ENCODE data around the gene TAS2R14. TPM values are rescaled to one million over a fixed set of nuclear protein-coding genes. Genes with fewer than 3 reads are reported as not detected.

Gene TAS2R14
- total RNA-seq, 1 experiment from 2014 or later = 1.3 TPM

DNA sequence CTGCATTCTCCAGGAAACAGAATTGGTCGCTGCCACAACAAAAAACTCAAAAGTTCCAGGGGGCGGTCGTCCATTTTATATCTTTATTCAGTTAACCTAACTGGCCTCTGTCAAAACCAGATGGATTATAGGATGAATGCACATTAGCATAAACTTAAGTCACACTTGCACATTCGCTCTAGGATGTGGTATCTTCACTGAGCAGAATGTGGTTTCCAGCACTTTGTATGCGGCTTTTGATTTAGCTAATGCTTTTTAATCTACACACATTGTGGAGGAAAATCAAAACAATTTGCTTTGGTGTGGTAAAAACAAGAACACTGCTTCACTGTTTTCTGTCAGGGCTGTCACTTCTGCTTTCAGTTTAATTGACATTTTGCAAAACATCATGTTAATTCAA lies 43.2 kb upstream of the TAS2R14 start (continued):
- no peak for TF ChIP-seq NFATC4 (CRISPR knock-in tag; IDR thresholded peaks at IDR 0.05)
- TF ChIP-seq, protein P1, sequence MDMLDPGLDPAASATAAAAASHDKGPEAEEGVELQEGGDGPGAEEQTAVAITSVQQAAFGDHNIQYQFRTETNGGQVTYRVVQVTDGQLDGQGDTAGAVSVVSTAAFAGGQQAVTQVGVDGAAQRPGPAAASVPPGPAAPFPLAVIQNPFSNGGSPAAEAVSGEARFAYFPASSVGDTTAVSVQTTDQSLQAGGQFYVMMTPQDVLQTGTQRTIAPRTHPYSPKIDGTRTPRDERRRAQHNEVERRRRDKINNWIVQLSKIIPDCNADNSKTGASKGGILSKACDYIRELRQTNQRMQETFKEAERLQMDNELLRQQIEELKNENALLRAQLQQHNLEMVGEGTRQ (CRISPR knock-in tag; IDR thresholded peaks at IDR 0.05) = no peak
- TF ChIP-seq, protein P2, sequence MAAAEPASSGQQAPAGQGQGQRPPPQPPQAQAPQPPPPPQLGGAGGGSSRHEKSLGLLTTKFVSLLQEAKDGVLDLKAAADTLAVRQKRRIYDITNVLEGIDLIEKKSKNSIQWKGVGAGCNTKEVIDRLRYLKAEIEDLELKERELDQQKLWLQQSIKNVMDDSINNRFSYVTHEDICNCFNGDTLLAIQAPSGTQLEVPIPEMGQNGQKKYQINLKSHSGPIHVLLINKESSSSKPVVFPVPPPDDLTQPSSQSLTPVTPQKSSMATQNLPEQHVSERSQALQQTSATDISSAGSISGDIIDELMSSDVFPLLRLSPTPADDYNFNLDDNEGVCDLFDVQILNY (CRISPR knock-in tag; IDR thresholded peaks at IDR 0.05) = no peak
- TF ChIP-seq, protein P3, sequence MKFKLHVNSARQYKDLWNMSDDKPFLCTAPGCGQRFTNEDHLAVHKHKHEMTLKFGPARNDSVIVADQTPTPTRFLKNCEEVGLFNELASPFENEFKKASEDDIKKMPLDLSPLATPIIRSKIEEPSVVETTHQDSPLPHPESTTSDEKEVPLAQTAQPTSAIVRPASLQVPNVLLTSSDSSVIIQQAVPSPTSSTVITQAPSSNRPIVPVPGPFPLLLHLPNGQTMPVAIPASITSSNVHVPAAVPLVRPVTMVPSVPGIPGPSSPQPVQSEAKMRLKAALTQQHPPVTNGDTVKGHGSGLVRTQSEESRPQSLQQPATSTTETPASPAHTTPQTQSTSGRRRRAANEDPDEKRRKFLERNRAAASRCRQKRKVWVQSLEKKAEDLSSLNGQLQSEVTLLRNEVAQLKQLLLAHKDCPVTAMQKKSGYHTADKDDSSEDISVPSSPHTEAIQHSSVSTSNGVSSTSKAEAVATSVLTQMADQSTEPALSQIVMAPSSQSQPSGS (CRISPR knock-in tag; IDR thresholded peaks at IDR 0.05; ENCODE audit: borderline replicate concordance, low read depth) = no peak
- TF ChIP-seq SMAD4 (CRISPR knock-in tag; IDR thresholded peaks at IDR 0.05) = no peak
- TF ChIP-seq, protein P4, sequence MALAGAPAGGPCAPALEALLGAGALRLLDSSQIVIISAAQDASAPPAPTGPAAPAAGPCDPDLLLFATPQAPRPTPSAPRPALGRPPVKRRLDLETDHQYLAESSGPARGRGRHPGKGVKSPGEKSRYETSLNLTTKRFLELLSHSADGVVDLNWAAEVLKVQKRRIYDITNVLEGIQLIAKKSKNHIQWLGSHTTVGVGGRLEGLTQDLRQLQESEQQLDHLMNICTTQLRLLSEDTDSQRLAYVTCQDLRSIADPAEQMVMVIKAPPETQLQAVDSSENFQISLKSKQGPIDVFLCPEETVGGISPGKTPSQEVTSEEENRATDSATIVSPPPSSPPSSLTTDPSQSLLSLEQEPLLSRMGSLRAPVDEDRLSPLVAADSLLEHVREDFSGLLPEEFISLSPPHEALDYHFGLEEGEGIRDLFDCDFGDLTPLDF (CRISPR knock-in tag; IDR thresholded peaks at IDR 0.05) = no peak

DNA sequence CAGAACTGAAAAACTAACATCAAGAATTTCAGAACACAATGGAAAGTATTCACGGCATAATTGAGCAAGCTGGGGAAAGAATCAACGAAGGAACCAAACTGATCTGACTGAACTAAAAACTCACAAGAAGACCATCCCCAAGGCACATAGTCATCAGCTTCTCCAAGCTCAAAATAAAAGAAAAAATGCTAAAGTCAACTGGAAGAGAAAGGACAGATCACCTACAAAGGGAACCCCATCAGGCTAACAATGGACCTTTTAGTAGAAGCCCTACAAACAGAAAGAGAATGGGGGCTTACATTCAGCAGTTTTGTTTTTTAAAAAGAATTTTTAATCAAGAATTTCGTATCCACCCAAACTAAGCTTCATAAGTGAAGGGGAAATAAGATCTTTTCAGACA lies 35.9 kb upstream of the TAS2R14 start:
- peak; percentile 55 for ATAC-seq
- Mint-ChIP-seq H3K27me3 (ENCODE audit: low read depth) (no peaks in the 10 kb centered on the region; the same call in 1 of the 2 replicates), H3K9me3 (no peaks in the 10 kb centered on the region), H3K4me1 (peaks cover 53% of the 10 kb centered on the region), H3K36me3 (no peaks in the 10 kb centered on the region), H3K27ac (no peak overlapping the region), H3K4me3 (no peak overlapping the region)
- DNase-seq (ENCODE audit: low spot score) = no peak
- ChIA-PET CTCF (no interaction called here), POLR2A (interaction anchor here (0.6 kb wide), 1 partner anchor 433 kb away, joined by 3 read pairs; no protein-coding TSS in a partner anchor)
- TF ChIP-seq, protein P5, sequence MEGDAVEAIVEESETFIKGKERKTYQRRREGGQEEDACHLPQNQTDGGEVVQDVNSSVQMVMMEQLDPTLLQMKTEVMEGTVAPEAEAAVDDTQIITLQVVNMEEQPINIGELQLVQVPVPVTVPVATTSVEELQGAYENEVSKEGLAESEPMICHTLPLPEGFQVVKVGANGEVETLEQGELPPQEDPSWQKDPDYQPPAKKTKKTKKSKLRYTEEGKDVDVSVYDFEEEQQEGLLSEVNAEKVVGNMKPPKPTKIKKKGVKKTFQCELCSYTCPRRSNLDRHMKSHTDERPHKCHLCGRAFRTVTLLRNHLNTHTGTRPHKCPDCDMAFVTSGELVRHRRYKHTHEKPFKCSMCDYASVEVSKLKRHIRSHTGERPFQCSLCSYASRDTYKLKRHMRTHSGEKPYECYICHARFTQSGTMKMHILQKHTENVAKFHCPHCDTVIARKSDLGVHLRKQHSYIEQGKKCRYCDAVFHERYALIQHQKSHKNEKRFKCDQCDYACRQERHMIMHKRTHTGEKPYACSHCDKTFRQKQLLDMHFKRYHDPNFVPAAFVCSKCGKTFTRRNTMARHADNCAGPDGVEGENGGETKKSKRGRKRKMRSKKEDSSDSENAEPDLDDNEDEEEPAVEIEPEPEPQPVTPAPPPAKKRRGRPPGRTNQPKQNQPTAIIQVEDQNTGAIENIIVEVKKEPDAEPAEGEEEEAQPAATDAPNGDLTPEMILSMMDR (IDR thresholded peaks at IDR 0.05) = no peak
- TF ChIP-seq, protein P6, sequence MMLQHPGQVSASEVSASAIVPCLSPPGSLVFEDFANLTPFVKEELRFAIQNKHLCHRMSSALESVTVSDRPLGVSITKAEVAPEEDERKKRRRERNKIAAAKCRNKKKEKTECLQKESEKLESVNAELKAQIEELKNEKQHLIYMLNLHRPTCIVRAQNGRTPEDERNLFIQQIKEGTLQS (CRISPR knock-in tag; conservative IDR thresholded peaks at IDR 0.05) = no peak
- TF ChIP-seq SMAD4 (CRISPR knock-in tag; IDR thresholded peaks at IDR 0.05) = no peak
- TF ChIP-seq, protein P7, sequence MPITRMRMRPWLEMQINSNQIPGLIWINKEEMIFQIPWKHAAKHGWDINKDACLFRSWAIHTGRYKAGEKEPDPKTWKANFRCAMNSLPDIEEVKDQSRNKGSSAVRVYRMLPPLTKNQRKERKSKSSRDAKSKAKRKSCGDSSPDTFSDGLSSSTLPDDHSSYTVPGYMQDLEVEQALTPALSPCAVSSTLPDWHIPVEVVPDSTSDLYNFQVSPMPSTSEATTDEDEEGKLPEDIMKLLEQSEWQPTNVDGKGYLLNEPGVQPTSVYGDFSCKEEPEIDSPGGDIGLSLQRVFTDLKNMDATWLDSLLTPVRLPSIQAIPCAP (CRISPR knock-in tag; IDR thresholded peaks at IDR 0.05) = no peak

DNA sequence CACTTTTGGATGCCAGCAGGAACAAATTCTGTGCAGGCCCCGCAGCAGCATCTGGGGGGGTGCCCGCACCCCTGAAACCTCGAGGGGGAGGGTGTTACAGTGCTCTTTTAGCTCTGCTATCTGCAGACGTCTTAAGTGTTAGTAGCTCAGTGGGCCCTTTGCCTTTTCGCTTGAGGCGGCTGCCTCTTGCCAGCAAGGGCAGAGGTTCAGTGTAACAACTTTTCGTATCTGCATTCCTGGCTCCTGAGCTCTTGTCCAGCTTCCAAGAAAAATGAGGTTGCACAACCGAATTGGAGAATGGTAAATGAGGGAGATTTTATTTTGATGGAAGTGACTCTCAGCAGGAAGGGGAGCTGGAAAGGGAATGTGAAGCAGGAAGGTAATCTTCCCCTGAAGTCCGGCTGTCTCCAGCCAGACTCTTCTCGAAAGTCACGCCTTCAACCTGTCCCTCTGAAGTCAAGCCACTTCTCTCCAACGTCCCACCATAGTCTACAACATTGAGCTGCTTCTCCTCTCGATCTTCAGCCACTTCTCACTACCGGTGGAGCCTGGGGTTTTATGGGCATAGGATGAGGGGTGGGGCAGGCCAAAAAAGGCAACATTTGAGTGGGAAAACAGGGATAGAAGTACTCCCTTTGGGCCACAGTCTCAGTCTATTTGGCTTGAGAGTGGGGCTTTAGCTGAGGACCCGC lies 29.8 kb upstream of the TAS2R14 start:
- POLR2A ChIA-PET = interaction anchor here (0.6 kb wide), 1 partner anchor 198 kb away, joined by 3 read pairs; no protein-coding TSS in a partner anchor
- H3K27me3 Mint-ChIP-seq (ENCODE audit: low read depth) = no peaks in the 10 kb centered on the region
- H3K4me3 Mint-ChIP-seq = no peak overlapping the region
- H3K36me3 Mint-ChIP-seq = peaks cover 4% of the 10 kb centered on the region; the same call in 1 of the 2 replicates
- peaks cover 9% of the 10 kb centered on the region for H3K9me3 Mint-ChIP-seq
- no peak overlapping the region for H3K27ac Mint-ChIP-seq
- CTCF ChIA-PET = interaction anchor here (1.4 kb wide), 1 partner anchor 218 kb away, joined by 4 read pairs; no protein-coding TSS in a partner anchor
- DNase-seq (ENCODE audit: low spot score) (no peak), ATAC-seq (no peak)
- no peaks in the 10 kb centered on the region for H3K4me1 Mint-ChIP-seq
- TF ChIP-seq TEAD4 (CRISPR knock-in tag; IDR thresholded peaks at IDR 0.05) = no peak
- TF ChIP-seq CBFB (CRISPR knock-in tag; IDR thresholded peaks at IDR 0.05; ENCODE audit: low read depth) = no peak
- TF ChIP-seq, protein P8, sequence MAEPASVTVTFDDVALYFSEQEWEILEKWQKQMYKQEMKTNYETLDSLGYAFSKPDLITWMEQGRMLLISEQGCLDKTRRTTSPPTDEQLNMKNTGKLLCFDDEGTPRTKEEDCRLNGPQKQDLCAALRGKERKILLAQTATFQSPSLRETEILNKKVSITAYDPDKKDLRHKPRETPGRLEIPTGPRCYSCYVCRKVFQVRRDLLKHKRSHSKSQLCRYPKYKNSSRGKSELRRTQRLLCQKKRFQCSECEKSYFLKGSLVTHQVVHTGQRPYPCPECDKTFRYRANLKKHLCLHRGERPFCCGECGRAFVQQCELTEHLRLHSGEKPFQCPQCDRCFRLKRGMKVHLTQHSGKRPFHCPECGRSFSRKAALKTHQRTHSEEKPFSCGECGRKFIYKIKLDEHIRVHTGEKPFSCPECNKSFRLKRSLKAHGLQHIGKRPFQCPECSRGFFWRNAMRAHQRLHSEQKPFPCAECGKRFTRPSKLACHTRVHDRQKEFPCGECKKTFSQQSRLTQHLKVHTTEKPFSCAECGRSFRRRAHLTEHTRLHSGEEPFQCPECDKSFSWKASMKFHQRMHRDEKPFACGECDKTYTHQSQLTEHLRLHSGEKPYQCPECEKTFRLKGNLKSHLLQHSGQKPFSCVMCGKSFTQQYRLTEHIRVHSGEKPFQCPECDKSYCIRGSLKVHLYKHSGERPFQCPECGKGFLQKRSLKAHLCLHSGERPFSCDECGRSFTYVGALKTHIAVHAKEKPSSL (CRISPR knock-in tag; conservative IDR thresholded peaks at IDR 0.05) = no peak
- TF ChIP-seq RORB (CRISPR knock-in tag; IDR thresholded peaks at IDR 0.05) = no peak
- TF ChIP-seq MYBL2 (CRISPR knock-in tag; IDR thresholded peaks at IDR 0.05) = no peak
- TF ChIP-seq, protein P9, sequence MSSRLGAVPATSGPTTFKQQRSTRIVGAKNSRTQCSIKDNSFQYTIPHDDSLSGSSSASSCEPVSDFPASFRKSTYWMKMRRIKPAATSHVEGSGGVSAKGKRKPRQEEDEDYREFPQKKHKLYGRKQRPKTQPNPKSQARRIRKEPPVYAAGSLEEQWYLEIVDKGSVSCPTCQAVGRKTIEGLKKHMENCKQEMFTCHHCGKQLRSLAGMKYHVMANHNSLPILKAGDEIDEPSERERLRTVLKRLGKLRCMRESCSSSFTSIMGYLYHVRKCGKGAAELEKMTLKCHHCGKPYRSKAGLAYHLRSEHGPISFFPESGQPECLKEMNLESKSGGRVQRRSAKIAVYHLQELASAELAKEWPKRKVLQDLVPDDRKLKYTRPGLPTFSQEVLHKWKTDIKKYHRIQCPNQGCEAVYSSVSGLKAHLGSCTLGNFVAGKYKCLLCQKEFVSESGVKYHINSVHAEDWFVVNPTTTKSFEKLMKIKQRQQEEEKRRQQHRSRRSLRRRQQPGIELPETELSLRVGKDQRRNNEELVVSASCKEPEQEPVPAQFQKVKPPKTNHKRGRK (CRISPR knock-in tag; IDR thresholded peaks at IDR 0.05; ENCODE audit: borderline replicate concordance) = no peak
- no peak for TF ChIP-seq ATF1 (CRISPR knock-in tag; IDR thresholded peaks at IDR 0.05)
- TF ChIP-seq, protein P6 (CRISPR knock-in tag; conservative IDR thresholded peaks at IDR 0.05) = no peak
- TF ChIP-seq NFYB (CRISPR knock-in tag; conservative IDR thresholded peaks at IDR 0.05; ENCODE audit: low read depth) = no peak
- TF ChIP-seq, protein P2 (CRISPR knock-in tag; IDR thresholded peaks at IDR 0.05) = no peak

All from WTC11 (cell line).